ENCODE measurements around the gene TOP3B.
"Not testable (repeated sequence)": the region's sequence is repeated elsewhere in the genome, so short reads cannot be mapped to it uniquely, and the experiment has no call there.

TOP3B gene

GRCh38 chr22:21922370-21923162 is 60.0 kb downstream of the TOP3B start:
- DNase-seq: no peak

GRCh38 chr22:21921729-21922128 is 60.9 kb downstream of the TOP3B start:
- no peak for DNase-seq

DNA sequence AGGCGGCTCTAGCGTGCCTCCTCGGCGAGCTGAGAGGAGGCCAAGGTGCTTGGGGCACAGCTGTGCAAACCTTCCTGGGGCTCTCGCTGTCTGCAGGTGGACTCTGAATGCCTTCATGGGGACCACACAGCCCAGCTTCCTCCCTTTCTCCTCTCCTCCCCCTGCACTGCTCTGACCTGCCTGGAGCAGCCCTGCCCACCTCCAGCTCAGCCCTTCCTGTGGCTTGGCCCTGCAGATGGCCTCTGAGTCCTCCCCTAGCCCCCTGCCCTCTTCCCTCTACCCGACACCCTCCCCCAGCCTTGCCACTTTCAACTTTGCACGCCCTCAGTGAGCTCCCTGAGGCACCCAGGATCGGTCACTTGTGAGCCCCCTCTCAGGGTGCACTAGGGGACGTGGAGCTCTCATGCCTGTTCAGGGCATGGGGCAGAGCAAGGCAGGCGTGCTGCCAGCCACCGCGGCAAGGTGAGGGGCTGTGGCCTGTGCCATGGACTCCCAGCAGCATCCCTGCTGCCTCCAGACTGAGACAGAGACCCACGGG is 61.3 kb downstream of the TOP3B start:
- DNase-seq: no peak

- DNase-seq: no peak
Measured at GRCh38 chr22:21920341-21921183, 62.0 kb downstream of the TOP3B start.

GRCh38 chr22:21919526-21920307 is 62.9 kb downstream of the TOP3B start:
- no peak for DNase-seq

- no peak for DNase-seq
Measured at GRCh38 chr22:21918466-21919185, 64.0 kb downstream of the TOP3B start.

GRCh38 chr22:21917959-21918261 is 64.7 kb downstream of the TOP3B start:
- no peak for DNase-seq

DNA sequence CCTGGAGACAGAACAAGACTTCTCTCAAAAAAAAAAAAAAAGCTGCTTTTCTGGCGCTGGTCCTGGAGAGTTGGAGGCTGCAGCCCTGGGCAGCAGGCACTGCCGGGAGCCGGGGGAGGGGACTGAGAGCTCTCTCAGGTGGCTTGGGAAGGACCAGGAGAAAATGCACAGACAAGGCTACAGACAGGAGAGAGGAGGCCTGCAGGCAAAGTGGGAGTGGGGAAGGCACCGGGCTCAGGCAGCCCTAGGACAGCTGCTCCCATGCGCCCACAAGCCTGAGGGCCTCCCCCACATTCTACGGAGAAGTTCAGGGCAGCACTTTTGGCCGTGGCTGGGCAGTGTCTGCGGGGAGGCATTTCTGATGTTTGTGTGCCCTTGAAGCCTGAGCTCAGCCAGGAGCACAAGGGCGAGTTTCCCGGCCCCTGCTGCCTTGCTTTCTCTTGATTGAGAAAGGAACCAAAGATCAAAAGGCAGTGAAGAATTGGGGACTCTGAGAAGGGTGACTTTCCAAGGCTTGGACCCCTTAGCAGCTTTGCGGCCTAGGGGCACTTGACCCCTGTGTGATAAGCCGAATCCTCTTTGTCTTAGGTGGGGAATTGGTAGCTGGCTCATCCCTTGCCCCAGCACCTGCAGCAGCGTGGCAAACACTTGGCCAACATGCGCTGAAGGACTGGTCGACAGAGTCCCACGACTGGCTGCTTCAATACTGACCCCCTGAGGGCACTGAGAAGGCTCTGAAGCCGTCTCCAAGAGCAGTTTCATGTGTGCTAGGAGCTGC is 65.2 kb downstream of the TOP3B start:
- peak in 3 of 14 donors; percentile 16 to 50 (median 20) for DNase-seq

DNA sequence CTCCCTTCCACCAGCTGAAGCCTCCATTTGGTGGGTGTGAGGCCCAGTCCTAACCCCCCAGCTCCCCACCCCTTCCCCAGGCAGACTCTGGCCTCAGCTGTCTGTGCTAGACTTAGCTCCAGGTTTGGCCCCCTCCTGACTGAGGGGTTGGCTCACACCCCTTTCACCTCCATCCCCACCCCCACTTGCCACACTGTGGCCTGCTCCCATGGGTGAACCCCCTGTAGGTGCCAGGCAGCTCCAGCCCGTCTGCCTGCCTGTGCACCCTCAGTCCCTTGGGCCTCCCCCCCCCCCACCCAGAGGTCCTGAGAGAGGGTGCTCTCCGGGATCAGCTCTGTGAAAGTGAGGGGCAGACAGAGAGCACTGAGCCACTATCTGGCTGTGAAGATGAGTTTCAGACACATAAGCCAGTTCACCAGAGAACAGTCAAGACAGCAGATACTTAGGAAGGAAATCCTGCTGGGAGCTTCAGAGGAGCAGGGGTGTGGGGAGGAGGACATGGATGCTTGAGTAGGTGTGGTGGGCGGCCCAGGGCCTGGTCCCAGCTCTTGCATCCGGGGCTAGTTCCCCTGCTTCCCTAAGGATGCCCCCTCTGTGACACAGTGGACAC is 66.2 kb downstream of the TOP3B start:
- DNase-seq: no peak

DNA sequence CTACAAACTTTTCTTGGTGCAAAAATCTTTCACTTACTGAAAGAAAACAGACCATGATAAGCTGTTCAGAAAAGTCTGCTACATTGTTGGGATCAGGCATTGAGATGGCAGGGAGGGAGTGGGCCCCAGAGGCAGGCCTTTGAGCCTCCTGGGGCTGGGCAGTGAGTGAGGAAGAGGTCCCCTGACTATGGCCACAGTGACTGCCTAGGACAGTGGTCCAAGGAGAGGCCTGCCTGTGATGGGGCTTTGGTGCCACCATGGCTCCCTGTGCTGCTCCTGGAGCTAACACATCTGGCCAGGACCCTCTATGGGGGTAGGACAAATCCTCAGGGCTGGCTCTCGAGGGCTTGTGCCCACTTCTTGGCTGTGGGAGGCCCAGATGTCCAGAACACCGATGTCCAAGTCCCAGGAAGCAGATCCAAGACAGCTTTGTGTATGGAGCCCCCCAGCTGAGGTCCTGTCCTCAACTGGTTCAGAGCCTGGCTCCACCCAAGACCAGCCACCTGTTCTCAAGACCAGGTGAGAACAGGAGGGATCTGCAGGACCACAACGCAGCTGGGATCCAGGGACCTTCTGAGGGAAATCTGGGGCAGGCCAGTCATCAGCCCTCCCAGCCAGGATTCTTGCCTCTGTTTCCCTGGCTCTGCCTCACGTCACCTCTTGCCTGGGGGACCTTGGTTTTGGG is 66.8 kb downstream of the TOP3B start:
- no peak for DNase-seq

- not testable (repeated sequence) for DNase-seq
Measured at GRCh38 chr22:21914033-21914642, 68.4 kb downstream of the TOP3B start.

- DNase-seq: not testable (repeated sequence)
Measured at GRCh38 chr22:21910367-21910766, 72.2 kb downstream of the TOP3B start.

- DNase-seq: no peak
Measured at GRCh38 chr22:21909871-21910270, 72.7 kb downstream of the TOP3B start.

- no peak for DNase-seq
Measured at GRCh38 chr22:21907638-21908522, 74.7 kb downstream of the TOP3B start.

Measured in C1 segment of cervical spinal cord (tissue), 14 donors.